ENCODE data around the gene CALM3. TPM values are rescaled to one million over a fixed set of nuclear protein-coding genes. Genes with fewer than 3 reads are reported as not detected.

Gene CALM3
- total and polyA plus RNA-seq, 2 experiments from 2014 or later = 148 to 215 TPM

DNA sequence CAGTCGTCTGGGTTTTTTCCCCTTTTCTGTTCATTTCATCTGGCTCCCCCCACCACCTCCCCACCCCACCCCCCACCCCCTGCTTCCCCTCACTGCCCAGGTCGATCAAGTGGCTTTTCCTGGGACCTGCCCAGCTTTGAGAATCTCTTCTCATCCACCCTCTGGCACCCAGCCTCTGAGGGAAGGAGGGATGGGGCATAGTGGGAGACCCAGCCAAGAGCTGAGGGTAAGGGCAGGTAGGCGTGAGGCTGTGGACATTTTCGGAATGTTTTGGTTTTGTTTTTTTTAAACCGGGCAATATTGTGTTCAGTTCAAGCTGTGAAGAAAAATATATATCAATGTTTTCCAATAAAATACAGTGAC lies 9.3 kb downstream of the CALM3 start (continued):
- TF ChIP-seq, protein P1, sequence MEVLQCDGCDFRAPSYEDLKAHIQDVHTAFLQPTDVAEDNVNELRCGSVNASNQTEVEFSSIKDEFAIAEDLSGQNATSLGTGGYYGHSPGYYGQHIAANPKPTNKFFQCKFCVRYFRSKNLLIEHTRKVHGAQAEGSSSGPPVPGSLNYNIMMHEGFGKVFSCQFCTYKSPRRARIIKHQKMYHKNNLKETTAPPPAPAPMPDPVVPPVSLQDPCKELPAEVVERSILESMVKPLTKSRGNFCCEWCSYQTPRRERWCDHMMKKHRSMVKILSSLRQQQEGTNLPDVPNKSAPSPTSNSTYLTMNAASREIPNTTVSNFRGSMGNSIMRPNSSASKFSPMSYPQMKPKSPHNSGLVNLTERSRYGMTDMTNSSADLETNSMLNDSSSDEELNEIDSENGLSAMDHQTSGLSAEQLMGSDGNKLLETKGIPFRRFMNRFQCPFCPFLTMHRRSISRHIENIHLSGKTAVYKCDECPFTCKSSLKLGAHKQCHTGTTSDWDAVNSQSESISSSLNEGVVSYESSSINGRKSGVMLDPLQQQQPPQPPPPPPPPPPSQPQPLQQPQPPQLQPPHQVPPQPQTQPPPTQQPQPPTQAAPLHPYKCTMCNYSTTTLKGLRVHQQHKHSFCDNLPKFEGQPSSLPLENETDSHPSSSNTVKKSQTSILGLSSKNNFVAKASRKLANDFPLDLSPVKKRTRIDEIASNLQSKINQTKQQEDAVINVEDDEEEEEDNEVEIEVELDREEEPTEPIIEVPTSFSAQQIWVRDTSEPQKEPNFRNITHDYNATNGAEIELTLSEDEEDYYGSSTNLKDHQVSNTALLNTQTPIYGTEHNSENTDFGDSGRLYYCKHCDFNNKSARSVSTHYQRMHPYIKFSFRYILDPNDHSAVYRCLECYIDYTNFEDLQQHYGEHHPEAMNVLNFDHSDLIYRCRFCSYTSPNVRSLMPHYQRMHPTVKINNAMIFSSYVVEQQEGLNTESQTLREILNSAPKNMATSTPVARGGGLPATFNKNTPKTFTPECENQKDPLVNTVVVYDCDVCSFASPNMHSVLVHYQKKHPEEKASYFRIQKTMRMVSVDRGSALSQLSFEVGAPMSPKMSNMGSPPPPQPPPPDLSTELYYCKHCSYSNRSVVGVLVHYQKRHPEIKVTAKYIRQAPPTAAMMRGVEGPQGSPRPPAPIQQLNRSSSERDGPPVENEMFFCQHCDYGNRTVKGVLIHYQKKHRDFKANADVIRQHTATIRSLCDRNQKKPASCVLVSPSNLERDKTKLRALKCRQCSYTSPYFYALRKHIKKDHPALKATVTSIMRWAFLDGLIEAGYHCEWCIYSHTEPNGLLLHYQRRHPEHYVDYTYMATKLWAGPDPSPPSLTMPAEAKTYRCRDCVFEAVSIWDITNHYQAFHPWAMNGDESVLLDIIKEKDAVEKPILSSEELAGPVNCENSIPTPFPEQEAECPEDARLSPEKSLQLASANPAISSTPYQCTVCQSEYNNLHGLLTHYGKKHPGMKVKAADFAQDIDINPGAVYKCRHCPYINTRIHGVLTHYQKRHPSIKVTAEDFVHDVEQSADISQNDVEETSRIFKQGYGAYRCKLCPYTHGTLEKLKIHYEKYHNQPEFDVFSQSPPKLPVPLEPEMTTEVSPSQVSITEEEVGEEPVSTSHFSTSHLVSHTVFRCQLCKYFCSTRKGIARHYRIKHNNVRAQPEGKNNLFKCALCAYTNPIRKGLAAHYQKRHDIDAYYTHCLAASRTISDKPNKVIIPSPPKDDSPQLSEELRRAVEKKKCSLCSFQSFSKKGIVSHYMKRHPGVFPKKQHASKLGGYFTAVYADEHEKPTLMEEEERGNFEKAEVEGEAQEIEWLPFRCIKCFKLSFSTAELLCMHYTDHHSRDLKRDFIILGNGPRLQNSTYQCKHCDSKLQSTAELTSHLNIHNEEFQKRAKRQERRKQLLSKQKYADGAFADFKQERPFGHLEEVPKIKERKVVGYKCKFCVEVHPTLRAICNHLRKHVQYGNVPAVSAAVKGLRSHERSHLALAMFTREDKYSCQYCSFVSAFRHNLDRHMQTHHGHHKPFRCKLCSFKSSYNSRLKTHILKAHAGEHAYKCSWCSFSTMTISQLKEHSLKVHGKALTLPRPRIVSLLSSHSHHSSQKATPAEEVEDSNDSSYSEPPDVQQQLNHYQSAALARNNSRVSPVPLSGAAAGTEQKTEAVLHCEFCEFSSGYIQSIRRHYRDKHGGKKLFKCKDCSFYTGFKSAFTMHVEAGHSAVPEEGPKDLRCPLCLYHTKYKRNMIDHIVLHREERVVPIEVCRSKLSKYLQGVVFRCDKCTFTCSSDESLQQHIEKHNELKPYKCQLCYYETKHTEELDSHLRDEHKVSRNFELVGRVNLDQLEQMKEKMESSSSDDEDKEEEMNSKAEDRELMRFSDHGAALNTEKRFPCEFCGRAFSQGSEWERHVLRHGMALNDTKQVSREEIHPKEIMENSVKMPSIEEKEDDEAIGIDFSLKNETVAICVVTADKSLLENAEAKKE (CRISPR knock-in tag; IDR thresholded peaks at IDR 0.05) = no peak

DNA sequence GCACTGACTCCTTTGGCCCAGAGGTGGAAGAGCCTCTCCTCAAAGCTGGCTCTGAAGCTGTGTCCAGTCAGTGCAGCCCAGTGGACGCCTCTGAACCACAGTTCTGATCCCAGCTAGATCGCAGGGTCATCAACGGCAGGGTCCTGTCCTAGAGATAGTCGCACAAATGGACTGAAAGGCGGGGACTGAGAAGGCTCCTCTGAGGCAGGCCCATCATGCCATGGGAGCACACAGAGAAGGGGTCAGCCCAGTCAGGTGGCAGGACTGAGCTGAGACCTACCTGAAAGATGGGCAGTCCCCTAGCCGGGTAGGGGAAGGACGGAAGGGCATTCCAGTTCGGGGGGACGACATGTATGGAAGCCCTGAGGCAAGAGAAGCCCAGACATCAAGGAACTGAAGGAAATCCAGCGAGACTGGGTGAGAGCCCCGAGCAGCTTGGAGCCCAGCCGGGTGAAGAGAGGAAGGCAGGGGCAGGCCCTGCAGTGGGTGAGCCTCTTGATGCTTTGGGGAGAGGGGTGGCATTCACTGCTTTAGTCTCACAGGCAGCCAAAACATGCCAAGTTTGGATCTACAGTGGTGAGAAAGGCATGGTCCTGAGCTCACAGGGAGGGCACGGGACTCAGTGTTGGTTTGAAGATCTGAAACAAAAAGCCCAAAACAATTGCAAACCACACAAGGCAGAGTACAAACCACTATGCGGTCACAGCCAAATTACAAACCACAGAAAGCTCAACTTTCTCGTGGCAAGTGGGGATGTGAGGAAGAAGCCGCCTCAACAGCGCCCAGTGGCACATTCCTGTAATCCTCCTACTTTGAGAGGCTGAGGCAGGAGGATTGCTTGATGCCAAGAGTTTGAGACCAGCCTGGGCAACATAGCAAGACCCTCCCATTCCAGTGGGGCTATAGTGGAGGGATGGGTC lies 10.0 kb downstream of the CALM3 start:
- Histone ChIP-seq H3K27ac (ENCODE audit: low read depth) (0 out of 2 replicates have a peak overlapping the region, but pooled peaks have one; percentile 63), H3F3A (replicated peaks; ENCODE audit: low read depth) (no peaks in the 10 kb centered on the region), H3K4me2 (no peak overlapping the region), H3K4me1 (ENCODE audit: insufficient read depth) (no peaks in the 10 kb centered on the region), H3K4me3 (no peak overlapping the region), H4K20me1 (replicated peaks; ENCODE audit: insufficient read depth) (peaks cover 4% of the 10 kb centered on the region; the same call in 1 of the 2 replicates), H2AFZ (no peak overlapping the region), H3K27me3 (ENCODE audit: insufficient read depth) (no peaks in the 10 kb centered on the region), H3K36me3 (ENCODE audit: insufficient read depth) (peaks cover 21% of the 10 kb centered on the region; the same call in 1 of the 2 replicates), H3K79me2 (replicated peaks; ENCODE audit: insufficient read depth) (no peaks in the 10 kb centered on the region), H3K9me2 (ENCODE audit: insufficient read depth) (no peaks in the 10 kb centered on the region)
- Mint-ChIP-seq H3K36me3 (ENCODE audit: low read depth) (peaks cover 40% of the 10 kb centered on the region), H3K27ac (no peak overlapping the region; the same call in 1 of the 2 replicates), H3K9me3 (no peaks in the 10 kb centered on the region), H3K27me3 (ENCODE audit: insufficient read depth, low read depth, poor library complexity) (peaks cover 9% of the 10 kb centered on the region), H3K4me3 (no peak overlapping the region), H3K4me1 (peaks cover 6% of the 10 kb centered on the region; the same call in 2 of the 3 replicates)
- no peak for DNase-seq (ENCODE audit: low spot score)
- TF ChIP-seq POLR2AphosphoS5 (IDR thresholded peaks at IDR 0.05; ENCODE audit: low read depth) (peak; percentile 21; the same call in 1 of the 2 replicates), ZNF114 (CRISPR knock-in tag; IDR thresholded peaks at IDR 0.05) (no peak)
- TF ChIP-seq, protein P2, sequence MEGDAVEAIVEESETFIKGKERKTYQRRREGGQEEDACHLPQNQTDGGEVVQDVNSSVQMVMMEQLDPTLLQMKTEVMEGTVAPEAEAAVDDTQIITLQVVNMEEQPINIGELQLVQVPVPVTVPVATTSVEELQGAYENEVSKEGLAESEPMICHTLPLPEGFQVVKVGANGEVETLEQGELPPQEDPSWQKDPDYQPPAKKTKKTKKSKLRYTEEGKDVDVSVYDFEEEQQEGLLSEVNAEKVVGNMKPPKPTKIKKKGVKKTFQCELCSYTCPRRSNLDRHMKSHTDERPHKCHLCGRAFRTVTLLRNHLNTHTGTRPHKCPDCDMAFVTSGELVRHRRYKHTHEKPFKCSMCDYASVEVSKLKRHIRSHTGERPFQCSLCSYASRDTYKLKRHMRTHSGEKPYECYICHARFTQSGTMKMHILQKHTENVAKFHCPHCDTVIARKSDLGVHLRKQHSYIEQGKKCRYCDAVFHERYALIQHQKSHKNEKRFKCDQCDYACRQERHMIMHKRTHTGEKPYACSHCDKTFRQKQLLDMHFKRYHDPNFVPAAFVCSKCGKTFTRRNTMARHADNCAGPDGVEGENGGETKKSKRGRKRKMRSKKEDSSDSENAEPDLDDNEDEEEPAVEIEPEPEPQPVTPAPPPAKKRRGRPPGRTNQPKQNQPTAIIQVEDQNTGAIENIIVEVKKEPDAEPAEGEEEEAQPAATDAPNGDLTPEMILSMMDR (conservative IDR thresholded peaks at IDR 0.05; ENCODE audit: low read depth in 2 of 2) = no peak
- ATAC-seq = no peak

All from GM23338 (cell line).